ENCODE data around the gene MAGI3.

The MAGI3 gene

DNA sequence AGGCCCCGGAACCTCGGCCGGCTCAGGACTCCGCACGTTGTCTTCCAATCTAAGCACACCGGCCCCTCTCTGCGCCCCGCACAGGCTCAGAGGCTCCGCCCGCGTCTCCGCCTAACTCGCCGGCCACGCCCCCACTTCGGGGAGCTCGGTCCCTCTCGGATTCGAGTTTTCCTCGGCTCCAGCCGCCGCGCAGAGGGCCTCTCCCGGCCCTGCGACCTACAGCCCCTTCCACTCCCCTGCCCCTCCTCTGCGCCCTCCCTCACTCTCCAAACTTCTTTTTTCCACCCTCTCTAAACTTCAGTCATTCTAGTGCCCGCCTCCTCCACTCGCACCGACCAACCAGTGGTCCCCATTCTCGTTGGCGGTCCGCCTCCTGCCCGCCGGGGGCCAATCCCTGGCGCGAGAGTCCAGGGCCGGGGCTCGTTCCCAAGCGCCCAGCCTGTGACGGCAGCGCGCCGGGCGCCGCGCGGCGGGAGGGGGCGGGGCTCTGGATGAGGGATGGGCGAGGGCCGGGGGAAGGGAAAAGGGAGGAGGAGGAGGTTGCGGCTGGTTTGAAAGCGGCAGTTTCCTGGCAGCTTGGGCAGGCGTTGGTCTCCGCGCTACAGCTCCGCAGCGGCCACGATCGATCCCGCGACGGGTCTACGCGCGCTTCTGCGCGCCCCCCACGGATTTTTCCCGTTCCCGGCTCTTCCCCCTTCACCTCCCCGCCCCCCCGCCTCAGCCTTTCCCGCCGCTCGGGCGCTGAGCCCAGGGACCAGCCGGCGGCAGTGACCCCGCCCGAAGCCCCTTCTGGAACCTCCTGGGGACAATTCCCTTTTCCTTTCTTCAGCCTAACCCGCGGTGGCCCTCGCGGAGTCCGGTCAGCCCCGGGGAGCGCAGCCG lies at the start of gene MAGI3:
MAGI3 (plus strand) TSS at position 563 of the 882 bp plus-strand sequence. CDS start 519 bp downstream, outside the sequence.
- peak; percentile 85 for DNase-seq (ENCODE audit: low read depth)

DNA sequence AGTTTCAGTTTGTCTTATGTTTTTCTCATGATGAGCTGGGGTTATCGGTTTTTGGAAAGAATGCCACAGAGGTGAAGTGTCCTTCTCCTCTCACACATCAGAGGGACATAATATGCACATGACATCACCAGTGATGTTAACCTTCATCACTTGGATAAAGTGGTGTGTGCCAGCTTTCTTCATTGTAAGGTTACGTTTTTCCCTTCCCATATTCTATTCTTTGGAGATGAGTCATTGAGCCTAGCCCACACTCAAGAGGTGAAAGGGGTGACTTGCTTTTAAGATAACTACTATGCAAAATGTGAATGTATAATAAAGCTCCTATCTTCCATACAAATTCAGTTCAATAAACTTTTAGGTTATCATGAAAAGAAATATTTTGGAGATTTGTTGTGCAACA lies 36.7 kb upstream of the MAGI3 start:
- no peak for DNase-seq (ENCODE audit: low read depth)

DNA sequence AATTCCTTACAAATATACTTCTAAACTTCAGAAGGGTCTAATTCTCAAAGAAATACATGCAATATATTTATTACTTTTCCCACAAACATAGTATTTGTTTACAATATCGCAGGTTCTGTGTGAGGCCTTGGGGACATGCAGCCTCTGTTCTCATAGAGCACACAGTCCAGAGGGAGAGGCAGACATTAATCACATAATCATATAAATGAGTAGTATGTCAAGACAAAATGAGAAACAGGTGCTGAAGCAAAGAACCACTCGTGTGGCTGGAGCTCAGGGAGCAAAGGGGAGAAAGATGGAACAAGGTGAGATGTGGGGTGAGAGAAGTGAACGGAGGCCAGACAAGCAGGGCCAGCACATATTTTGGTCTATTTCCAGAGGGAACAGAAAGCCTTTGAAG lies 26.4 kb upstream of the MAGI3 start:
- no peak for DNase-seq (ENCODE audit: low read depth)

DNA sequence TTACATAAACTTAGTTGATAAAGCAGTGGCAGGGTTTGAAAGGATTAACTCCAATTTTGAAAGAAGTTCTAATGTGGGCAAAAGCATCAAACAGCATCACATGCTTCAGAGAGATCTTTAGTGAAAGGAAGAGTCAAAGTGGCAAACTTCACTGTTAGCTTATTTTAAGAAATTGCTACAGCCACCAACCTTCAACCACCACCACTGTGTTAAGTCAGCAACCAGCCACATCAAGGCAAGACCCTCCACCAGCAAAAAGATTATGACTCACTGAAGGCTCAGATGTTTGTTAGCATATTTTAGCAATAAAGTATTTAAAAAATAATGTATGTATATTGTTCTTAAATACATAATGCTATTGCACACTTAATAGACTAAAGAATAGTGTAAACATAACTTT lies 21.3 kb upstream of the MAGI3 start:
- no peak for DNase-seq (ENCODE audit: low read depth)

DNA sequence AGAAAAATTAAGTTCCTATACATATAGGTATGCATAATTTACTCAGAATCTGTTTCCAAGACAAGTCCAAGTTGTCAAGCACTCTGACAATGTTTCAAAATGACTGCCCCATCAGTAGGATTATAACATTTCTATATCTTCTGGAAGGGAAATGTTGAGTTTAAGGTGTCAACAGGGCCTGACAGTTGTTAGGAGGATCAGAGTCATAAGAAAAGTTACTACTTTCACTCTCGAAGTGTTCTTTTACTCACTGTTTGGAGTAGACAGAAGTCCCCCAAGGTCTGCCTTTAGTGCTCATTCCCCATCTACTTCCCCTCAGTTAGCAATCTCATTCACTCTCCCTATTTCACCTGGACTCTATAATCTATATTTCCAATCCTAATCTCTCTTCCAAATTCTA lies 20.6 kb upstream of the MAGI3 start:
- no peak for DNase-seq (ENCODE audit: low read depth)

DNA sequence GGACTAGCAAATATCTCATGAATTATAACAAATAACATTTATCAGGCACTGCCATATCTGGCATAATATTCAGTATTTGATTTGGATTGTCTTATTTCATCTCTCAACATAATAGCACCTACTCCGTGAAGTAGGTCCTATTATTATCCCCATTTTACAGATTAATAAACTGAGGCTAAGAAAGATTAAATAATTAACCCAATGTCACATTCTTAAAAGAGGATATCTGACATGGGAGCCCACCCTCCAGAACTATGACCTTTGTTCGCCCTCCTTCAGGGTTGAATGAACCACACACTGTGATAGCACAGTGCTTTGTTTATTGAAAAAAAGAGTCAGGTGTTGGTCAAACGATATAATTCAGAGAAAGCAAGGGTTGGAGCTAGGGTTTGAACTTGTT lies 19.4 kb upstream of the MAGI3 start:
- DNase-seq (ENCODE audit: low read depth) = no peak

DNA sequence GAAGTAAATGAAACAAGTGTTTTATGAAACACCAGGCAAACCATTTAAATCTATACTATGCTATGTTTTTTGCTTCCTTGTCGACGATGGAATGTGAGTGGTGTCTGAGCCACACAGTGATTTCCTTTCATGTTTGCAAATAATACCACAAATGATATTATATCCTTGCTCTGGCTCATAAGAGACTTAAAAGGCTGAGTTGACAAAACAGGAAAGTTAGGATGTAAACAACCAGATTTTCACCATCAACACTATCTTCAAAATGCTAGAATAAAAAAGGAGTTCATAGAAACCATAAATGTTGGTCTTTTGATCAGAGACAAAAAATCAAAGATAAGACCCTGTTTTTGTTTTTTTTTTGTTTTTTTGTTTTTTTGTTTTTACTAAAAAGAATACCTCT lies 17.8 kb upstream of the MAGI3 start:
- no peak for DNase-seq (ENCODE audit: low read depth)

DNA sequence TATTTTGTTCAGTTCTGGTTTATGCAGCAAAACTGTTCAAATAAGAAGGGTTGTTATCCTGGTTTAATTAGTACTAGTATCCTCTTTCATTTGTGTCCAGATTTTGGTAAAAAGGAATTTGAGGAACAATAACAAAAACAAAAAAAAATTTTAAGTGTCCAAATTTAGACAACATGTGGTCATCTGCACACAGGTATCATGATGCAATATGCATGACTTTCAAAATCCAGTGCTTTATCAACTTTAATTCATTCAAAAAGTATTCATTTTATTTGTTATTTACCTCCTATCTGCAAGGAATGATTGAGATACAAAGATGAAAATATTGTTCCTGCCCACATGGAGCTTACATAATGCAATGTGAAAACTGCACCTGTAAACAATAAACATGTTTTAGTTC lies 16.7 kb upstream of the MAGI3 start:
- DNase-seq (ENCODE audit: low read depth) = no peak

DNA sequence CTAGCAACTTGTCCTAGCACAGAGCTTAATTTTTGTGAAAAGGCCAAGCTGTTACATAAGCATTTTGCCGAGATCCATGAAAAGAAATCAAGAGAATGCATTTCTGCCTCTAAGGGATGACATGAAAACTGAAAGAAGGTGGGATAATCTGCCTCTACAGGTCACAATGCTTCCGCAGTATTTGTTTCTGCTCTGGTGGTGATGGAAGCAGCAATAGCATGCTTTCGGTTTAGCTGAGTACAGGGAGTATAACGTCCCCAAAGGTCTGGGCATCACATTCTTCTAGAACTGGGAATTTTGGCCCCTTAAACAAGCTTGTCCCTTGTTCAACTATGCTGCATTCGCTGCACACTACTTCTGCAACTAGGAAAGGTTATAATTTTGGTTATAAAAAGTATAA lies 14.4 kb upstream of the MAGI3 start:
- no peak for DNase-seq (ENCODE audit: low read depth)

DNA sequence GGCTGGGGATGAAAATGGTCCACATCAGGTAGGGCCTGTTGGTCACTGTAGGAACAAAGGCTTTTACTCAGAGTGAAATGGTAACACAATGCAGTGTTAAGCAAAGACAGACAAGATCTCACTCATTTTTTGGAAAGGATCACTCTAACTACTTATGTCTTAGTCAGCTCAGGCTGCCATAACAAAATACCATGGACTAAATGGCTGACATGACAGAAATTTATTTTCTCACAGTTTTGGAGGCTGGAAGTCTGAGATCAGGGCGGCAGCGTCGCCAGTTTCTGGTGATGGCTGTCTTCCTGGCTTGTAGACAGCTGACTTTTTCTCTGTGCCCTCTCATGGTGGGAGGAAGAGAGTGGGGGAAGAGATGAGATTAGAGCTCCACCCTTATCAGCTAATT lies 10.2 kb upstream of the MAGI3 start:
- DNase-seq (ENCODE audit: low read depth) = no peak

DNA sequence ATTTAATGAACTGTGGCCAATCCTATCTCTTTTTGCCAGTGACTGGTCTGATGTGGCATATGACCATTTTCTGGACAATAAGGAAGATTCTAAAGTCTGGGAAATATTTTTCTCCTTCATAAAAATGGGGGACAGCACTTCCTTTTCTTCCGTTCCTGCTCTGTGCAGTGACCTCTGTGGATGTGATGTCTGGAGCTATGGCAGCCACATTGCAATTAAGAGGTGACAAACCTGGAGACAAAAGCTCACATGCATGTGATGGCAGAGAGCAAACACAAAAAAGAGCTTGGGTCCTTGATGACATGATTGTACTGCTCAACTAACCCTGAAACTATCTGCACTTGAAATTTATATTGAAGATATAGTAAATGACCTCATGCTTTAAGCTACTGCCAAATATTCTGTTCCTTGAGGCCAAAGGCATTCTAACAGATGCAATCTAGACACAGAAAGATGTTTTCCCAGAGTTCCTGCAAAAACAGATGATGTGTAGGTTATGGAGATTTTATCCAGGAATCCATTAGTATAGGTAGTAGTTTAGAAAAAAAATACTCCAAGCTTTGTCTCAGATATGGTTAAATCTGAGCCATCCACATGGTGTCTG lies 2.2 kb upstream of the MAGI3 start:
- DNase-seq (ENCODE audit: low read depth) = no peak

DNA sequence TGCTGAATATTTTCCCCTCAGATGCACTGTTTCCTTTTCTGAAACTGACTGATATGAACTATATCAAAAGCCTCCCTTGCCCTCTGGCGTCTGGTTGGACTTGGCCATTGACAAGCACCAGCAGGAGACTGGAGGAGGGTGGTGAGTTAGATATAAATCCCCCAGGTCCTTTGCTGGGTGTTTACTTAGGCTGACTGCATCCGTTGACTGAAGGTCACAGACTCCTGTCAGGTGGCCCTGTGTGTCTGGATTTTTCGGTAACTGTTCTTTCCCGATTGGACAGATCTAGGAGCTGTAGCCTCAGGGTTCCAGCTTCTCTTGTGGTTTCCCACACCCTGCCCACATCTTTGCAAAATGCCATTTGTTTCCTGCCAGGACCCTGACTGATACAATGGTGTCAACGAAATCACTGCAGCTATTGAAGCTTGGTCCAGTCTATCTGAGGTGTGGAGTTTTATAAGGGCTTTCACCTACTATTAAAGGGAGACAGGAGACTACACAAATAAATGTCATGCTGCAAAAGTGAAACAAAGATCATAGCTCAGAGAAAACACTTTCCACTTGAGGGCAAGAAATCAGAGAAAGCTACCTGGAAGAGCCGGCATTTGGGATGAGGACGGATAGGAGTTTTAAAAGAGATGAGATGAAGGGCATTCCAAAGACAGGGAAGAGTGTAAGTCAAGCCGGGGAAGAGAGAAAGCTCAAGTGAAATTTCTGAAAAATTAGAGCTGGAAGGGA lies 1.5 kb upstream of the MAGI3 start:
- no peak for DNase-seq (ENCODE audit: low read depth)

DNA sequence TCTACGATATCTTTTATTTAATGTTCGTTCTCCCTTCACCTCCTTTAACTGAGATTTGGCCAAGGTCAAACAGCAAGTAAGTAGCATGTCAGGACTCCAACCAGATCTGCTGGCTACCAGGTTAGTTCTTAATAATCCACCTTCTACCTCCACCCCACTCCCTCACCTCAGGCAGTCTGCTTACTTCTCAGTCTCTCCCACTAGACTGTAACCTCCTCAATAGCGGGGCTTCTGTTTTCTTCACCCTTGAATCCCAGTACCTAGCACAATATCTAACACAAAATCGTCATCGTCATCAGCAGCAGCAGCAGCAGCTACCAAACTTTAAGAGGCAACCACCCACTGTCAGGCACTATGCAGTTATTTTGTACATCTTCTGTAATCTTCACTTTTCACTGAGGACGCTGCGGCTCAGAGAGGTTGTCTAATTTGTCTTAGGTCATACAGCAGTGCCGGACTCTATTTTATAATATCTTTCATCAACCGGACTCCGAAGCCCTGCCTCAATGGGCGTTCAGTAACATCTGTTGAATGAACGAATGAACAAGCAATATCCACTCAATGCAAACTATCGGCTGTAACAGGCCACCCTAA lies 859 bp upstream of the MAGI3 start:
- DNase-seq (ENCODE audit: low read depth) = no peak

DNA sequence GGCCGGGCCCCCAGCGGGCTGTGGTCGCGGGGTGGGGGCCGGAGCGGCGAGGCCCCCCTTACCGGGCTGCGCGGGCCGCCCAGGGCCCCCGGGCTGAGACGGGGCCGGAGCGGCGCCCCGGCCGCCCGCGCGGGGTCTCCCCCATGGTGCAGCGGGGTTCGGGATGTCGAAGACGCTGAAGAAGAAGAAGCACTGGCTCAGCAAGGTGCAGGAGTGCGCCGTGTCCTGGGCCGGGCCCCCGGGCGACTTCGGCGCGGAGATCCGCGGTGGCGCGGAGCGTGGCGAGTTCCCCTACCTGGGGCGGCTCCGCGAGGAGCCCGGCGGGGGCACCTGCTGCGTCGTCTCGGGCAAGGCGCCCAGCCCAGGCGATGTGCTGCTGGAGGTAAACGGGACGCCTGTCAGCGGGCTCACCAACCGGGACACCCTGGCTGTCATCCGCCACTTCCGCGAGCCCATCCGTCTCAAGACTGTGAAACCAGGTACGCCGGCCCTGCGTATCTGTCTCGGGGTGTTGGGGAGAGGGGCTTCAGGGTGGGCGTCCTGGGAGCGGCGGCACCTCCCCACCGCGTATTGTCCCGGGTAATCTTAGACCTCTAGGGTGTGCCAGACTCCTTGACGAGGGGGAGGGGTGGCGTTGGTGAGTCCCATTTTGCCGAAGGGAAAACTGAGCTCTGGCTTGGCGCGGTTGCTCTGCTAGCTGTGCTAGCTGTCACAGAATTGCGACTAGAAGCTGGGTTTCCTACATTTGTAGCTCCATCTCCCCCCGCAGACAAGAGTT lies 745 bp downstream of the MAGI3 start:
- DNase-seq (ENCODE audit: low read depth) = peak; percentile 11

DNA sequence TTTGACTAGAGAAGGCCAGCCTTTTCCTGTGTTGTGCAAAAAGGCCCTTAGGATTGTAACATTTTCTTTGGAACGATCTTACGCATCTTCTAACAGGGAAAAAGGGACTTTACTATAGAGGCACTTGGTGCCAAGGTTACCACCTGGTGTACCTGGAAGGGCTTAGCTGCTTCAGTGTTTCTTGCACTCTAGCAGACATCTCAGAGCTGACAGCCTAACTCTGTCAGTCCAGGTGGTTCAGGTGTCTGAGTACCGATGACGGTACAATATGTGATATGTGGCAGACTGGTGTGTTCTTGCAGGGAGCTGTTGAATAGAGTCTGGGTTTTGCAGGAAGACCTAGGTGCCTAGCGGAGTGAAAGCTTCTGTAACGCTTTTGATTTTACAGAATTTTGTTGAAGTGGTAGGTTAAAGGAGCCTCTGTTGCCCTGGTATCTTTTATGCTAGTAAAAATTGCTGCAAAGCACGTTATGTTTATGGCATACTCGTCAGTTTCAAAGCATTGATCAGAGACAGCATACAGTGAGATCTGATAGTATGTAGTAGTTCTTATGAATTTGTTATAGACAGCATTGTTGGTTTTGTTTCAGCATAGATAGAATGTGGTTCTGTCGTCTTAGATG lies 1.4 kb downstream of the MAGI3 start:
- DNase-seq (ENCODE audit: low read depth) = no peak

DNA sequence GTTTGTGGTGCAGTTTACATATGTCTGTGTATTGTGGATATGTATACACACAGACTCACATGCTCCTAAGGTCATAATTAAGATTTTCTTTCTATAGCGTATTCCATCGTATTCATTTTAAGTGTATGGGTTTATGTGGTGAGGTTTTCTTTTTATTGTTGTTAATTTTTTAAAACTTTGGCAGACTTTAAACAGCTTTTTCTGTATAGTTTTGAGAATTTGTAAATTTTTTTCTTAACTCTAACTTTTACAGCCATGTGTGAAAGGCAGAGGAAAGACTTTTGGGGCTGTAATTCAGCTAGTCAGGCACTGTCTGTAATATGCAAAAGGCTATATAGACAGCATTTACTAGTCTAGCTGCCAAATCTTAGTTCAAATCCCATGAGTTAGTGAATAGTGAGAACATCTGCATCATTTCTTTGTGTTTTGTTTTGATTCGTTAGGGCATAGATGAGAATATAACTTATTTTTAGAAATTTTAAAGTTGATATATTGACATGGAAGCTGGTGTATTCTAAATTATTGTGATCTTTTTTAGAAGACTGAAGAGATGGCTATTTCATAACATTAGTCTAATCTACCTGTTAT lies 2.3 kb downstream of the MAGI3 start:
- DNase-seq (ENCODE audit: low read depth) = no peak

DNA sequence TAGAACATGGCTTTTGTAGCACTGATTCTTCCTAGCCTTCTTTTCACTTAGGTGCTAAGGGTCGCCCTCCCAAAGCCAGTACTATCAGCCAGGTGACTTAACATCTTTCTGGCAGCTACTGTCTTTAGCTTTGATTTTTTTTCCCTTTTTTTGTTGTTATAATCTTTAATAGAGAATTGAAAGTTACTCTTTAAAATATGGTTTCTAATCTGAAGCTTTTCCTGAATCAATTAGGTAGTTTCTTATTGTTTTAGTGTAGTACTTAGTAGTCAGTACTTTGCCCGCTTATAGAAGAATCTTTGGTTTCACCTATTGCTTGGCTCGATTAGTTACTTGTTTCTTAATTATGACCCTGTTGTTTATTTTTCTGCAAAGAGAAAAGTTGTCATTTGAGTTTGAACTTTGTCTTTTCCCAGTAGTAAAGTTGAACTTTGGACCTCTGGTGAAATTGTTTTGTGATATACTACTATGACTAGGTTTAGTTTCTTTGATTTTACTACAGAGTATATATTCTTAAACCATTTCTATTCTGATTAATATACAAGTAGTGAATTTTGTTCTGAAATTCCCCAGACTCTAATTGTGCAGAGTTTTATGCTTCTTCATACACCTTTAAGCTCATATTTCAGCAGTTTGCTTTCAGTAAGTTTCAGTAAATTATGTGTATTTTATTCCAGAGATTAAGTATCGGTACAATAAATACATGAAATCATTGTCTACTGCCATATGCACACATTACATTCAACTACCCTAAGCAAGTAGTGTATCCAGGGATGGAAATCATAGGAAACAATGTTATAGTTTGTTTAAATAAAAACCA lies 3.9 kb downstream of the MAGI3 start:
- DNase-seq (ENCODE audit: low read depth) = no peak

DNA sequence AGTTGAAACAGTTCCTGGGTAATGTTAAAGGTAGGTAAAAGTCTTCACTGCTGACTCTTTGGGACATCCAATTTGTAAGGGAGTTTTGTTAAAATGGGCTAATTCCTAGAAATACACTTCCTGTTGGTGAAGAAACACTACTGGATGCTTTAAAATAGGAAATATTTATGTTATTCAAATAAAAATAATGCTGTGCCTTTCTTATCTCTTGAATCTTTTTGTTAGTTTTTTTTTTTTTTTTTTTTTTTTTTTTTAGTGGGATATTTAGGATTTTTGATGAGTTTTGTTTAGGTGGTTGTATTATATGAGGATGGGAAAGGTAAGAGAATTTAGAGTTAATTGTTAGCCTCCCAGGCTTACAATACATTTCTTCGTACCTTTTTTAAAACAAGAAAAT lies 4.5 kb downstream of the MAGI3 start:
- no peak for DNase-seq (ENCODE audit: low read depth)

DNA sequence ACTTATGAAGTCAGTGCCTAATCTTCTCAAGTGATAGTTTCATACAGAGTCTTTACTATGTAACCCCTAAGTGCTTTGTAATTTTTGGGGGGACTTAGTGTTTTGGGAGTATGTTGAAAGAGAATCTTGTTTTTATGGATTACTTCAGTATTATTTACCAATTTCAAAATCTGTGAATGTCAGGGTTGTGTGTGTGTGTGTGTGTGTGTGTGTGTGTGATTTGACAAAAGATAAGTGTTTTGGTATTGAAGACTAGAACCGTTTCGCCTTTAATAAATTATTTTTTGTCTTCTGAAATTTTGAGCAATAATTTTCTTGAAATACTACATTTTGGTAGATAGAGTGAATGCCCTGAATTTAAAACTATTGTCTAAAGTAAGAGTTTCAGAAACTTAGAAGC lies 5.8 kb downstream of the MAGI3 start:
- no peak for DNase-seq (ENCODE audit: low read depth)

DNA sequence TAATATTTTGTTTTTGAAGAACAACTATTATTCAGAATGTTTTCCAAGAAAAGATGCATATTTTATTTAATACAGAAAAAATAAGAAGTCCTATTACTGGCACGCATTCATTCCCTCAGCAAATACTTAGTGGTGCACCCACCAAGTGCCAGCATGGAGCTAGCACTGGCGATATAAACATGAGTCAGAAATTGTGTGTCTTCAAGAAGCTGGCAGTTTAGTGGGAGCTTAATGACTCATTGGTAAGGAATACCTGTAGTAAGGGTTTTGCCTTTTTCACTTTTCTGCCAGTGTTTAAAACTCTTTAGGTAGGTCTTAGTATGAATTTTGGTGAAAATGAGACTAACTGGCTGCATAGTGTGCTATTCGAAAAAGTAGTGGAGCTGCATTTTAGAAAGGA lies 6.3 kb downstream of the MAGI3 start:
- no peak for DNase-seq (ENCODE audit: low read depth)

Measured in stimulated activated CD8-positive, alpha-beta memory T cell treated with anti-CD3 and anti-CD28 coated beads, Interleukin-12 subunit alpha, Interleukin-12 subunit beta, amount 100 ng/mL, for 4 hours (primary cell).